GM18505 (cell line): ENCODE results near the gene MRE11.
"Not testable (repeated sequence)": the region's sequence is repeated elsewhere in the genome, so short reads cannot be mapped to it uniquely, and the experiment has no call there.

ENCODE experiments used
- ATAC-seq: cut with Tn5 transposase; IDR thresholded peaks from one replicate; pipeline ENCODE4 v1.9.1; 2021; ENCODE audit not compliant: unreplicated experiment
- POLR2A ChIP-seq: IDR thresholded peaks from 4 replicates; pipeline ENCODE4 v1.6.1; 2011; ENCODE audit warnings: borderline replicate concordance; ENCODE audit not compliant: insufficient read depth, insufficient read length; ENCODE audit errors: extremely low read depth

The MRE11 gene

DNA sequence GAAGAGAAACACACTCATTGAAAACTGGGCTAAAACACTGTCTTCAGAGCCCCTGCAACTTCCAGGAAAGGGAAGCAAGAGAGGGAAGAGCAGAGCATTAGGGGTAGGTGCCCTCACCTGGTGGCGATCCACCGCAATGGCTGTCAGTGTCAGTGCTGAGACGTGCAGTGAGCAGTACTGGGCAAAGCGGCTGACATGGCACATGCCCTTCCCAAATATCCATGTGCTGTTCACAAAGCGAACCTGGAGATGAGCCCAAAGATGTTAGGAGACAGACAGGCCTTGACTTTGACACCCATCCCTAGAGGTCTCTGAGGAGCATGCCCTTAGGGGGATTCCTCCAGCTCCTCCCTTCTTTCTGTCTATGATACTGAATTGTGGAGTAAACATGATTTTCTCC is 97.4 kb downstream of the MRE11 start:
- TF ChIP-seq POLR2A = no peak
- no peak for ATAC-seq

DNA sequence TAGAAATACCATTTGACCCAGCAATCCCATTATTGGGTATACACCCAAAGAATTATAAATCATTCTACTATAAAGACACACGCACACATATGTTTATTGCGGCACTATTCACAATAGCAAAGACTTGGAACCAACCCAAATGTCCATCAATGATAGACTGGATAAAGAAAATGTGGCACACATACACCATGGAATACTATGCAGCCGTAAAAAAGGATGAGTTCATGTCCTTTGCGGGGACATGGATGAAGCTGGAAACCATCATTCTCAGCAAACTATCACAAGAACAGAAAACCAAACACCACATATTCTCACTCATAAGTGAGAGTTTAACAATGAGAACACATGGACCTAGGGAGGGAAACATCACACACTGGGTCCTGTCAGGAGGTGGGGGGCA is 101.7 kb downstream of the MRE11 start:
- not testable (repeated sequence) for ATAC-seq

DNA sequence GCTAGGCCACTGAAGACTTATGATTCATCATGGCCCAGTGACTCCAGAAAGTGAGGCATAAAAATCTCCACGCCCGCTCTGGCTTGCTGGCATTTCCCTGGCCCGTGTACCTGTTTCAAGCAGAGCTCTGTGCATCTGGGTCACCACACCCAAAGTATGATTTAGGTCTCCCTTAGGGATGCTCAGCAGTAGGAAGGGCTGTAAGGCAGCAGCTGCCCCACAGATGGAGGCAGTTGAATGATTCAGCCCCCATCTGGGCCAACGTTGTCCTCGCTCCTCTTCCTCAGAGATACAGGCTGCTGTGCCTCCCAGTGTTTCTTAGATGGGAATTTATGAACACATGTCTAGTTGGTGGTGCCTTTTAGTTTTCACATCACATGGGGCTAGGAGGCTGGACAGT is 114.0 kb downstream of the MRE11 start:
- no peak for ATAC-seq
- TF ChIP-seq POLR2A = no peak

DNA sequence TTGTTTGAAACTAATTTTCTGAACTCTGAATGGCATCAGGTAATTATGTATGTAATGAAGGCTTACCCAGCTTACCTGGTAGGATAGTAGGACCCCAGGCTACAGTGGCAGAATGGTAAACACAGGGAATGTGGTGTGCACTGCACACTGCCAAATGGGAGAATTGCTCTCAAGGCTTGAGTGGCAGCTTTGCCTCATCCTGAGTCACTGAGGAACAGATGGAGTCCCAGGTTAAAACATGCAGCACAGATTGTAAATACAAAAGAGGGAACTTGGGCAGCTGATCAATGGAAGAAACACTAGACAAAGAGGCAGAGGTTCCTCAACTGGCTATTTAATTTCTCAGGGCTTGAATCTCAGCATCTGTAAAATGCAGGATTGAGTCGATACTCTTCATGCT is 116.8 kb downstream of the MRE11 start:
- TF ChIP-seq POLR2A = no peak
- no peak for ATAC-seq

DNA sequence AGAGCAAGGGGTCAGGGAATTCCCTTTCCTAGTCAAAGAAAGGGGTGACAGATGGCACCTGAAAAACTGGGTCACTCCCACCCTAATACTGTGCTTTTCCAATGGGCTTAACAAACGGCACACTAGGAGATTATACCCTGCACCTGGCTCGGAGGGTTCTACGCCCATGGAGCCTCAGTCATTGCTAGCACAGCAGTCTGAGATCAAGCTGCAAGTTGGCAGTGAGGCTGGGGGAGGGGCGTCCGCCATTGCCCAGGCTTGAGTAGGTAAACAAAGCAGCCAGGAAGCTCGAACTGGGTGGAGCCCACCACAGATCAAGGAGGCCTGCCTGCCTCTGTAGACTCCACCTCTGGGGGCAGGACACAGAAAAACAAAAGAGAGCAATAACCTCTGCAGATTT is 123.1 kb downstream of the MRE11 start:
- ATAC-seq = not testable (repeated sequence)
